ENCODE measurements around the gene CDH13.

Gene CDH13

GRCh38 chr16:83847371-83848225 is 1220.8 kb downstream of the CDH13 start:
- FAIRE-seq (no peak), DNase-seq (ENCODE audit: low spot score) (no peak)

GRCh38 chr16:83849421-83849820 is 1222.7 kb downstream of the CDH13 start:
- no peak for DNase-seq (ENCODE audit: low spot score)
- no peak for FAIRE-seq

All from urothelium cell line (cell line).